ENCODE measurements around the gene HRAS.
"Not testable (repeated sequence)": the region's sequence is repeated elsewhere in the genome, so short reads cannot be mapped to it uniquely, and the experiment has no call there.

Gene HRAS

DNA sequence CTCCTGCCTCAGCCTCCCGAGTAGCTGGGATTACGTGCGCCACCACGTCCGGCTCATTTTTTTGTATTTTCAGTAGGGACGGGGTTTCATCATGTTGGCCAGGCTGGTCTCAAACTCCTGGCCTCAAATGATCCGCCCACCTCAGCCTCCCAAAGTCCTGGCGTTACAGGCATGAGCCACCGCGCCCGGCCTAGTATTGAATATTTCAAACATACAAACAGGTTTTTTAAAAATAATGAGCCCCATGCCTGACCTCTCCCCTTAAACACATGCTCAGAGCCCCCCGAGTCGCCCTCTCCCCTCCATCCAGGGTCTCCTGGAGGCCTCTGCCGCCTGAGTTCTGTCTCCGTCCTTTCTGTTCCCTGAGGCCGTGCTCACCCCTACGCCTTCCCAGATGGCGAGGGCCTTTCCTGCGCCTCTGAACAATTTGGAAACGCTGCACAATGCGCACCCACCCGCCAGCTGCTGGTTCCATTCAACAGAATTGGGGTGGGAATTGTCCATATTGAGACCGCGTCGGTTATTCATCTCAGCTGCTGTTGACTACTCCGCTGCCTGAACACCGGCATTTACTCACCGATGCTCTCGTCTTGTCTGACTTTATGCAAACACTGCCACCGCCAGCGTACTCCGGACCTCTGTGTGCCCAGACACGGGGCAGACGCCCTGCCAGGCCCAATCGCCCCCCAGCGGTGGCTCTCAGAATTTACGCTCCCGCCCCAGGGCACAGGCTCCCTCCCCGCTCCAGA is 14.8 kb downstream of the HRAS start:
- DNase-seq (ENCODE audit: low read depth, low spot score), result no peak
- H3K4me3 ChIP-seq (ENCODE audit: low read length), result no peak overlapping the region

DNA sequence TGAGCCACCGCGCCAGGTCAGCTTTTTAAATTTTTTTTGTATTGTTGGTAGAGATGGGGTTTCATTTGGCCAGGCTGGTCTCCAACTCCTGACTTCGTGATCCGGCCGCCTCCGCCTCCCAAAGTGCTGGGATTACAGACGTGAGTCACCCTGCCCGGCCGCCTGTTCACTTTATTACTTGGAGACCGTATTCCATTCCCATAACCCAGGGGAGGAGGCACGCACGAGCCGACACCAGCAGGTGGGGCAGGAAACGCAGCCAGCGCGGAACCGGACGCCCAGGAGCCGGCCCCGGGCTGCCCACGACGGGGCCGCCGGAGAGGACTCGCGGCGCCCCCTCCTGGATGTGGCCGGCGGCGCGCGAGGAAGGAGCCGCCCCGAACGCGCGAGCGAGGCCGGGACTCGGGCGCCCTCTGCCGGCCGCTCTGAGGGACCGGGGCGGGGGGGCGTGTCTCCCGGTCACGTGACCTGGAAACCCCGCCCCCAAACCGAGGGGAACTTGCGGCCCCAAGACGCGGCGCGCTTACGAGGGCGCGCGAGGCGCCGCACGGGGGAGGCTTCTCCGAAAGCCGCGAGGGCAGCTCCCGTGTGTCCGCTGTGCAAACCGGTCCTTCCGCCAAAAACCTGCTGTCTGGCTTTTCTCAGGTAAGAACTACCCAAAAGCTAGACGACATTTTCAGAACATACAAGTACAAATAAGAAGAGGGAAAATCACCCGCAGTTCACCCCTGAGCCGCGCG is 16.7 kb downstream of the HRAS start:
- H3K4me3 ChIP-seq (ENCODE audit: low read length), result no peak overlapping the region
- DNase-seq (ENCODE audit: low read depth, low spot score), result peak; percentile 56

DNA sequence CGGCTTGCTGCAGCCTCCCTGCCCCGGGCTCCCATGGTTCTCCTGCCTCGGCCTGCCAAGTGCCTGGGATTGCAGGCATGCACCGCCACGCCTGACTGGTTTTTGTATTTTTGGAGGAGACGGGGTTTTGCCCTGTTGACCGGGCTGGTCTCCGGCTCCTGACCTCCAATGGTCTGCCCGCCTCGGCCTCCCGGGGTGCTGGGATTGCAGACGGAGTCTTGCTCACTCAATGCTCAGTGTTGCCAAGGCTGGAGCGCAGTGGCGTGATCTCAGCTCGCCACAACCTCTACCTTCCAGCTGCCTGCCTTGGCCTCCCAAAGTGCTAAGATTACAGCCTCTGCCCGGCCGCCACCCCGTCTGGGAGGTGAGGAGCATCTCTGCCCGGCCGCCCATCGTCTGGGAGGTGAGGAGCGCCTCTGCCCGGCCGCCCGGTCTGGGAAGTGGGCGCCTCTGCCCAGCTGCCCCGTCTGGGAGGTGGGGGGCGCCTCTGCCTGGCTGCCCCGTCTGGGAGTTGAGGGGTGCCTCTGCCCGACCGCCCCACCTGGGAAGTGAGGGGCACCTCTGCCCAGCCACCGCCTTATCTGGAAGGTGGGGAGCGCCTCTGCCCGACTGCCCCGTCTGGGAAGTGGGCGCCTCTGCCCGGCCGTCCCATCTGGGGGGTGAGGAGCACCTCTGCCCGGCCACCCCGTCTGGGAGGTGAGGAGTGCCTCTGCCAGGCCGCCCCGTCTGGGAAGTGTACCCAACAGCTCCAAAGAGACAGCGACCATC is 18.3 kb downstream of the HRAS start:
- DNase-seq (ENCODE audit: low read depth, low spot score), result not testable (repeated sequence)

DNA sequence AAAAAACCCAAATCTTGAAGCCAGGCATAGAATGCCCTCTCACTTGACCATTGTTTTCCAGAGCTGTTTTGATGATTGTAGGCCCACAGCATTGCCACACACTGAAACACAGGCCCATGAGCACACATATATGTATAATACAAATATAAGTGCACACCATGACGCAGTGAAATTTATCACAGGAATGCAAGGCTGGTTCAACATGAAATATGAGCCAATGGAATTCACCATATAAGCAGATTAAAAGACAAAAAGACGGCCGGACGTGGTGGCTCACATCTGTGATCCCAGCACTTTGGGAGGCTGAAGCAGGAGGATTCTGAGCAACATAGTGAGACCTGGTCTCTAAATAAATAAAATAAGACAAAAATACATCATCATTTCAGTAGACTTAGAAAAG is 19.0 kb downstream of the HRAS start:
- H3K4me3 ChIP-seq (ENCODE audit: low read length), result no peak overlapping the region
- DNase-seq (ENCODE audit: low read depth, low spot score), result no peak

More for the DNA sequence above, 18.3 kb downstream of the HRAS start:
- not testable (repeated sequence) for H3K4me3 ChIP-seq (ENCODE audit: low read length)

DNA sequence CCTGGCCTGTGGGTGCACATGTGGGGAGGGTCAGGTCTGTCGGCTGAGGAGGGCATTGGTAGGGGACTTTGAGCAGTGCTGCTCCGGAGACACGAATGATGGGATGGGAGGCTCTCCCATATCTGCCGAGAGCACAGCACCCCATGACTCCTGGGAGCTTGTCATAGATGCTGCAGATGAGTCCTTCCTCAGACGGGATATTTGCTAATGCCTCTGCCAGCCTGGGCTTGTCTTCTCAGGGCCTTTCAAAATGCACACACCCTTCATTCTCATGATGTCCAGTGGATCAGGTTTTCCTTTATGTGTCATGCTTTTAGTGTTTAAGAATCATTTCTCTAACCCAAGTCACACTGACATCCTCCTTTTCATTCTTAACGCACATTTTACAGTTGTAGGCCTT is 20.2 kb downstream of the HRAS start:
- no peak for DNase-seq (ENCODE audit: low read depth, low spot score)
- H3K4me3 ChIP-seq (ENCODE audit: low read length), result no peak overlapping the region

DNA sequence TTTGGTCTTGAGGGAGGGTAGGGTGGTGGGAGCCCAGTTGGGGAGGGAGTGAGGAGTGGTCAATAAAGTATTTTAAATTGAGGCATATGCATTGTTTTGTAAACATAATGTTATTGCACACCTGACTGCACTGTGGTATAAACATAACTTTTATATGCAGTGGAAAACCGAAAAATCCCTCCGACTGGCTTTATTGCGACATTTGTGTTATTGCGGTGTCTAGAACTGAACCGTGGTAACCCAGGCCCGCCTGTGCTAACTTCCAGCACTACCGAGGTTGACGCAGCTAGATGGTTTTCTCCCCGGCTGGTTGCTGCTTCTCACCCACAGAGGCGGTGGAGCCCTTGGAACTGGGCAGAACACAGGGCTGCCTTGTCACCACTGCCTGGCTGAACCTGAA is 20.8 kb downstream of the HRAS start:
- no peak for DNase-seq (ENCODE audit: low read depth, low spot score)

DNA sequence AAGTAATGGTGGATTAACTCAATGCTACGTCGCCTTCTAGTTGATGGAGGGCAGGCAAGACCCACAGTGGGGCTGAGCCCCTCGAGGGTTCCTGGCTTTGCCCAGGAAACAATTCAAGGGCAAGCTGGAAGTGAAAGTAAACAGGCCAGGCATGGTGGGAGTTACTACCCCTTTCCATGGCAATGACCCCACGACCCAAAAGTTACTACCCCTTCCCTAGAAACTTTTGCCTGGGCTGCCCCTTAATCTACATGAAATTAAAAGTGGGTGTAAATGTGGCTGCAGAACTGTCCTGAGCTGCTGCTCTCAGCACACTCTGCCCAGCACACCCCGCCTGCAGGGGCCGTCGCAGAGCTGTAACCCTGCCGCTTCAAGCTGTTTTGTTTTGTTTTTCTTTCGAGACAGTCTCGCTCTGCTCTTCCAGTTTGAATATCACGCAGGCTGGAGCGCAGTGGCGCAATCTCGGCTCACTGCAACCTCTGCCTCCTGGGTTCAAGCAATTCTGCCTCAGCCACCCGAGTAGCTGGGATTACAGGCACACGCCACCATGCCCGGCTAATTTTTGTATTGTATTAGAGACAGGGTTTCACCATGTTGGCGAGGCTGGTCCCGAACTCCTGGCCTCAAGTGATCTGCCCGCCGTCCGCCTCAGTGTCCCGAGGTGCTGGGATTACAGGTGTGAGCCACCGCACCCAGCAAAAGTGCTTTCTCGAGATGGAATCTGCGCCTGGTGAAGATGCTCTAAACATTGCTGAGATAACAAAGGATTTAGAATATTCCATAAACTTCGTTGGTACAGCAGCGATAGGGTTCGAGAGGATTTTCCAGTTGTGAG is 22.4 kb downstream of the HRAS start:
- no peak overlapping the region for H3K4me3 ChIP-seq (ENCODE audit: low read length)
- DNase-seq (ENCODE audit: low read depth, low spot score), result no peak

More for the DNA sequence above, 20.8 kb downstream of the HRAS start:
- no peak overlapping the region for H3K4me3 ChIP-seq (ENCODE audit: low read length)

DNA sequence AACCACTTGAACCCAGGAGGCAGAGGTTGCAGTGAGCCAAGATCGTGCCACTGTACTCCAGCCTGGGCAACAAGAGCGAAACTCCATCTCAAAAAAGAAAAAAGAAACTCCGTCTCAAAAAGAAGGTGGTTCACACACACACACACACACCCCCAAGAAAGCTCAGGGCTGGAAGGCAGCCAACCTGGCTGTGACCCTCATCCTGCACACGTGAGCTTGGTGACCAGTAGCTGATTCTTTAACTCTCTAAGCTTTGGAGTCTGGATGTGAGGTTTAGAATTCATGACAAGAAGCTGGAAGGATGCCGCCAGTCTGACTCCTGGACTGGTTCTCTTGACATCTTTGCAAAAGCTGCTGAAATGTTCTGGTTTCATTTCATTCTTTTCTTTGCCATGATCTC is 26.4 kb downstream of the HRAS start:
- no peak for DNase-seq (ENCODE audit: low read depth, low spot score)
- H3K4me3 ChIP-seq (ENCODE audit: low read length), result no peak overlapping the region

DNA sequence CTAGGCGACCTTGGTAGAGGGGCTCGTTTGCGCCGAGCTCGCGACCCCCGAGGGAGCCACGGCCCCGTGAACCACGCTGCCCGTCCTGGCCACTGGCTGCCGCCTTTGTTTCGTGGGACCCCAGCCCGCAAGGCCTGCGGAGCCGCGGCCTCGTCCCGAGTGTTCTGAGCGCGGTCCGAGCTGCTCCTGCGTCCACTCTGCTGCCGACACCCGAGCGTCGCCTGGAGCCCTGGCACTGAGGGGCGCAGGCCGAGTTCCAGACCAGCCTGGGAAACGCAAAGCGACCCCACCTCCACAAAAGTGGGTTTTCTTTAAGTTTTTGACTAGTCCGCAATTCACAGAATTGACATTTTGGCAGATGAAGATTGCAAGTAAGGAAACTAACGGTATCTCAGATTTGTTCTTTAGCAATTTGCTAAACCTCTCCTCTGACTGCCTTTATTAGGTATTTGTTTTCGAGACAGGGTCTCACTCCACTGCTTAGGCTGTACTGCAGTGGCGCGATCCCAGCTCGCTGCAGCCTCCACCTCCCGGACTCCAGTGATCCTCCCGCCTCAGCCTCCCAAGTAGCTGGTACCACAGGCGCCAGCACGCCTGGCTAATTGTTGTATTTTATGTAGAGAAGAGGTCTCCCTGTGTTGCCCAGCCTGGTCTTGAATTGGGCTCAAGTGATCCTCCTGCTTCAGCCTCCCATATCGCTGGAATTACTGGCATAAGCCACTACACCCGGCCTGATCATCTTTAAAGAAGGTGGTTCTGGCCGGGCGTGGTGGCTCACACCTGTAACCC is 27.5 kb downstream of the HRAS start:
- peak overlapping the region; percentile 20 for H3K4me3 ChIP-seq (ENCODE audit: low read length)
- no peak for DNase-seq (ENCODE audit: low read depth, low spot score)

DNA sequence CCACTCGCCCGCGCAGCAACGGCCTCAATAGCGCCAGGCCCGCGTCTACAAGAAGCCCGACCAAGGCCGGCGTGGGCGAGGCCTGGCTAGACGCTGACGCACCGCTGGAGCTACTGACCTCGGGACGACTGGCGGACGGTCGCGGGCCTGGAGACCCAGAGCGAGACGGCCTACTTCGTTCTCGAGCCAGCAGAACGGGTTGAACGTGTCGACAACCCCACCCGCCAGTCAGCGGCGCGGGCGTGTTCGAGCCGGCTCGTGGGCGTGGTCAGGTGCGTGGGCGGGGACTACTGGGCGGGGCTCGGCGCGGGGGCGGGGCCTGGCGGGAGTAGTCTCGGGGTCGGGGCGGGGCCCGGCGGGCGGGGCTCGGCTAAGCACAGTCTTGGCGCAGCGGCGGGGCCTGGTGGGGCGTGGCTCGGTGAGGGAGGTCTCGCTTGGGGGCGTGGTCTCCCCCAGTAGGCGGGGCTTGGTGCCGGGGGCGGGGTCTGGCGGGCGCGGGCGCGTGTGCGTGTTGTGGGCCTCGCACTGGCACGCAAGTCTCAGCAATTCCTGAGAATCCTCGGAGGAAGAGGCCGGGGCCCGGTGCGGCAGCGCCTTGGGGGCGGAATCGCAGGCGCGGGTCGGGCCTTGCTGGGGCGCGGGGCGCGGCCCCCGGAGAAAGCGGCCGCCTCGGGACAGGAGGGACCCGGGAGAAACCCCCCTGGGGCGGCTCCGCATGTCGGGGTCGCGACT is 28.2 kb downstream of the HRAS start, which contains the start of gene RNH1:
TSS of gene RNH1 (minus strand) at position 248 of the 732 bp plus-strand sequence. CDS start 5,080 bp downstream, outside the sequence.
- DNase-seq (ENCODE audit: low read depth, low spot score), result peak; percentile 75

DNA sequence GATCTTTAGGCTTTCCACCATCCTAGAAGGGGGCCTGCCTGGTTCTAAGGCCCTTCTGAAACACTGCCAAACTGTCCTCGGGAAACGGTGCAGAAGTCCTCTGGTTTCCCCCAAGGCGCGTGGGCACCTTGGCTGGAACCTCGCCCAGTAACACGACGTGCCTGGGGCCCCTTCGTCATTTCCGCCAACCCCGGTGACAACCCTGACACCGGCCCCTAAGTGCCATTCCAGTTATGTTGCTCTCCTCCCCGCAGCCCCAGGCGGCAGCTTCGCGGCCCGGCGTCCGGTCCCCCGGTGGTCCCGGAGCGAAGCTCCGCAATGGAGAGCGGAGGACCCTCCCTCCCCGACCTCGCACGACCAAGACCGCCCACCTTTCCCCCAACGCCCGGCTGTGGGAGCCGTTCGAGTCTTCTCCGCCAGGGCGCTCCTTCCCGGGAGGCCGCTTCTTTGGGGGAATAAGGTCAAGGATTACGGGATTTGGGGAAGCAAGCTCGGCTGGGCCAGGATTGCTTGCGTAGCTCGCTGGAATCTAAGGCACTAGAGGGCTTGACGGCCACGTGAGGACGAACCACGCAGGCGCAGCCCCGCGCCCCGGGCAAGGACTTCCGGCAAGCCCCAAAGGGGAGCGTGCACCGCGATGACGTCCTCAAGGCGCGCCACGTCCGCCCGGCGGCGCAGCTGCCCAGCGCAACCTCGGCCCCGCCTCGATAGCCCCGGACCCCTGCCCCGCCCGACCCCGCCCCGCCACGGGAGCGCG is 29.0 kb downstream of the HRAS start:
- H3K4me3 ChIP-seq (ENCODE audit: low read length), result peak overlapping the region; percentile 93
- peak; percentile 93 for DNase-seq (ENCODE audit: low read depth, low spot score)

More for the DNA sequence above, 28.2 kb downstream of the HRAS start, which contains the start of gene RNH1:
- H3K4me3 ChIP-seq (ENCODE audit: low read length), result peak within 1 kb of the TSS; percentile 93

DNA sequence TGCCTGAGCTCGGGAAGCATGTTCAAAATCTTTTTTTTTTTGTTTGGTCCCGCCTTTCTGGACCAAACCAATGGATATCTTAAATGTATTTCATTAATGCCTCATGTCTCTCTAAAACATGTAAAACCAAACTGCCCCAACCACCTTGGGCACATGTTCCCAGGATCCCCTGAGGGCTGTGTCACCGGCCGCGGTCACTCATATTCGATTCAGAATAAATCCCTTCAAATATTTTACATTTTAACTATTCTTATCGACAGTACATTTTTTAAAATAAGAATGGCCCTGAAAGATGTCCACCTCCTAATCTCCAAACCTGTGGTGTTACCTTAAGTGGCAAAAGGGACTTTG is 30.4 kb downstream of the HRAS start:
- no peak overlapping the region for H3K4me3 ChIP-seq (ENCODE audit: low read length)
- DNase-seq (ENCODE audit: low read depth, low spot score), result no peak

DNA sequence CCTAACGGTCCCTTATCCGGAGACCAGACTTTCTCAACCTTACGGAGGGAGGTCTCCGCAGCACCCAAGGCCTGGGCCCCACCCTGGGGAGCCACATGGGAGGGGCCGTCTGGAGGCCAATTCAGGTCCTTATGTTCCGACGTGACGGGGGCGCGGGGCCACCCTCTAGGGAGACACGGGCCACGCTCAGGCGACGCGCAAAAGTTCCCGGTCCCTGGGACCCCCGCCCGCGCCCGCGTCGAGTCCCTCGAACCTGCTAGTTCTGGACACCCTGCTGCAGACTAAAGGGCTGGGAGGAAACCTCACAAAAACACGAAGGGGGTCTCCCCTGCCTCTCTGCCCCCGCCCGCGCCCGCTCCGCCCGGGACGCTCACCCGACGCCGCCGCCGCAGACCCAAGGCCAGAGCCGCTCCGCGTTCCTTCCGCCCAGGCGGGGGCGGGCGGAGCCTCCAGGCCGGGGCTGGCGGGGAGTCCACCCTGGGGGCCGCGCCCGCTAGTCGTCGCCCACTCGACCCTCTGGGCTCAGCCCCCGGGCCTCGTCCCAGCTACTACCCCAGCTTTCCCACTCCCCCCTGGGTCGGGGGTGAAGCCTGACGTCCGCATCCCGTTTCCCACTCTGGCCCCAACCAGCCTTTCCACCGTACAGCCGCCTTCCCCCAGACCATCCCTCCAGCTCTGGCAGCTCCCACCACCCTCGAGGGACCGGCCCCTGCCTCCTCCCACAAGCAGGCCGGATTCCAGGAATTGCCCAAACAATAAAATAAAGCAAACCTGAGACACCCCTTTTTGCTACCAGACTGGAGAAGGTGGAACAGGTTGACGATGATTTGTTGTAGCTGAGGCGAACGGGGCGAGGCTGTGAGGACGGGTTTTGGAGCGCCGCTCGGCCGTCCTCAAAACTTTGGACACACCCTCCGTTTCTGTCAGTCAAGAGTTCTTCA is 31.1 kb downstream of the HRAS start:
- H3K4me3 ChIP-seq (ENCODE audit: low read length), result no peak overlapping the region
- DNase-seq (ENCODE audit: low read depth, low spot score), result no peak

DNA sequence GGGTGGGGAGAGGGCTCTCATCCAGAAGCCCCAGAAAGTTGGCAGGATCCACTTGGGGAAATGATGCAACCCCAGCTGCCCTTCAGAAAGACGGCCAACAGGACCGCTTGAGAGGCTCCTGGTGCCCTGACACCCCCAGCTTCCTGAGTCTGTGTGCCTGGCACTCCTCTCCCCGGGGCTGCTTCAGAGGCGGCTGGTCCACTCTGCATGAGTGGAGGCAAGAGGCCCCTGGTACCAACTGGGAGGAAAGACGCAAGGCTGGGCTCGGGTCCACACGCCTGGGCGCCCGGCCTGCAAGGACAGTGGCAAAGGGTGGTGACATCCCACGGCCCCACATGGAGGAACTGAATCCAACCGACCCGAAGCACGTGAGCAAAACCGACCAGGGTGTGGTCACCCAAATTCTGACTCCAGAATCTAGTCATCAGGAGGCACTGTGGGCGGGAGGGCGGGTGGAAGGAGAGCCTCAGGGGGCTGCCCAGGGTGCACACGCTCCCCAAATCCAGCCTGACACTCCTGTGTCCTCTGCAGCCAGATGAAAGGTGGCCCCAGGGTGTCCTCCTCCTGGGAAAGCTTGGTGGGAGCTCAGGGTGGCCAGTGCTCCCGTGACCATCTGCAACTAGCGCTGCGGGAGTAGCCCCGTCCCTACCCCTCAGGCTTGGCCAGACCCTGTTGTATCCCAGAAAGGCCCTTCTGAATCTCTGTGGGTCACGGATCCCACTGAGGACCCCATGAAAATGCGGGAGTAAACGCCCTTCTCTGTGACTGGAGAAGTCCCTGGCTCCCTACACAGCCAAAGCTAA is 32.0 kb downstream of the HRAS start:
- no peak overlapping the region for H3K4me3 ChIP-seq (ENCODE audit: low read length)
- DNase-seq (ENCODE audit: low read depth, low spot score), result no peak

Data from Jurkat, Clone E6-1 (cell line).